ENCODE data around the gene PNPLA1. TPM values are rescaled to one million over a fixed set of nuclear protein-coding genes. Genes with fewer than 3 reads are reported as not detected.

The PNPLA1 gene
- total and polyA plus RNA-seq, 4 donors, result 0.20 to 0.27 TPM; not detected in 2

- Histone ChIP-seq H3K4me1 (ENCODE audit: control insufficient read depth, insufficient read depth, low read length) (no peaks in the 10 kb centered on the region), H3K36me3 (ENCODE audit: control insufficient read depth, insufficient read depth, low read length) (no peaks in the 10 kb centered on the region), H3K27me3 (ENCODE audit: control insufficient read depth, insufficient read depth, low read length) (no peaks in the 10 kb centered on the region), H3K9me3 (ENCODE audit: control insufficient read depth, insufficient read depth, low read length) (no peaks in the 10 kb centered on the region), H3K4me3 (ENCODE audit: low read depth, low read length) (no peak overlapping the region), H3K27ac (ENCODE audit: low read depth, low read length) (no peak overlapping the region)
- no peak for DNase-seq (ENCODE audit: low read depth in 4 of 6, low spot score in 6 of 6)
- 91% methylated on average over 12 of the region's 13 CpGs for WGBS (ENCODE audit: insufficient coverage)
Observed at GRCh38 chr6:36266913-36267644, 2.8 kb upstream of the PNPLA1 start.

- no peaks in the 10 kb centered on the region for H3K9me3 ChIP-seq (ENCODE audit: control insufficient read depth, insufficient read depth, low read length)
- WGBS (ENCODE audit: insufficient coverage), result 89% methylated on average over 3 of the region's 4 CpGs
- DNase-seq (ENCODE audit: low read depth in 4 of 6, low spot score in 6 of 6), result no peak
- no peaks in the 10 kb centered on the region for H3K27me3 ChIP-seq (ENCODE audit: control insufficient read depth, insufficient read depth, low read length)
- H3K4me3 ChIP-seq (ENCODE audit: low read depth, low read length), result no peak overlapping the region
- no peaks in the 10 kb centered on the region for H3K36me3 ChIP-seq (ENCODE audit: control insufficient read depth, insufficient read depth, low read length)
- no peaks in the 10 kb centered on the region for H3K4me1 ChIP-seq (ENCODE audit: control insufficient read depth, insufficient read depth, low read length)
- H3K27ac ChIP-seq (ENCODE audit: low read depth, low read length), result no peak overlapping the region
Observed at GRCh38 chr6:36267731-36268477, 2.0 kb upstream of the PNPLA1 start.

GRCh38 chr6:36268478-36269275 is 1.2 kb upstream of the PNPLA1 start:
- no peaks in the 10 kb centered on the region for H3K4me1 ChIP-seq (ENCODE audit: control insufficient read depth, insufficient read depth, low read length)
- no peak overlapping the region for H3K27ac ChIP-seq (ENCODE audit: low read depth, low read length)
- H3K27me3 ChIP-seq (ENCODE audit: control insufficient read depth, insufficient read depth, low read length), result no peaks in the 10 kb centered on the region
- no peaks in the 10 kb centered on the region for H3K36me3 ChIP-seq (ENCODE audit: control insufficient read depth, insufficient read depth, low read length)
- WGBS (ENCODE audit: insufficient coverage), result 87% methylated on average over 6 of the region's 12 CpGs
- H3K4me3 ChIP-seq (ENCODE audit: low read depth, low read length), result no peak overlapping the region
- no peak for DNase-seq (ENCODE audit: low read depth in 4 of 6, low spot score in 6 of 6)
- H3K9me3 ChIP-seq (ENCODE audit: control insufficient read depth, insufficient read depth, low read length), result no peaks in the 10 kb centered on the region

GRCh38 chr6:36272234-36272633 is 2.4 kb downstream of the PNPLA1 start:
- DNase-seq (ENCODE audit: low read depth in 4 of 6, low spot score in 6 of 6), result no peak
- no peak overlapping the region for H3K27ac ChIP-seq (ENCODE audit: low read depth, low read length)
- H3K9me3 ChIP-seq (ENCODE audit: control insufficient read depth, insufficient read depth, low read length), result no peaks in the 10 kb centered on the region
- H3K4me3 ChIP-seq (ENCODE audit: low read depth, low read length), result no peak overlapping the region
- H3K36me3 ChIP-seq (ENCODE audit: control insufficient read depth, insufficient read depth, low read length), result no peaks in the 10 kb centered on the region
- H3K4me1 ChIP-seq (ENCODE audit: control insufficient read depth, insufficient read depth, low read length), result no peaks in the 10 kb centered on the region
- H3K27me3 ChIP-seq (ENCODE audit: control insufficient read depth, insufficient read depth, low read length), result no peaks in the 10 kb centered on the region
- WGBS (ENCODE audit: insufficient coverage), result 76% methylated on average over 8 of the region's 8 CpGs

- no CpG with 5 or more reads among the region's 5 CpGs for WGBS (ENCODE audit: insufficient coverage)
- H3K27me3 ChIP-seq (ENCODE audit: control insufficient read depth, insufficient read depth, low read length), result no peaks in the 10 kb centered on the region
- no peaks in the 10 kb centered on the region for H3K9me3 ChIP-seq (ENCODE audit: control insufficient read depth, insufficient read depth, low read length)
- DNase-seq (ENCODE audit: low read depth in 4 of 6, low spot score in 6 of 6), result no peak
- no peaks in the 10 kb centered on the region for H3K4me1 ChIP-seq (ENCODE audit: control insufficient read depth, insufficient read depth, low read length)
- H3K4me3 ChIP-seq (ENCODE audit: low read depth, low read length), result no peak overlapping the region
- no peak overlapping the region for H3K27ac ChIP-seq (ENCODE audit: low read depth, low read length)
- H3K36me3 ChIP-seq (ENCODE audit: control insufficient read depth, insufficient read depth, low read length), result no peaks in the 10 kb centered on the region
Observed at GRCh38 chr6:36273067-36273466, 3.2 kb downstream of the PNPLA1 start.

- H3K9me3 ChIP-seq (ENCODE audit: control insufficient read depth, insufficient read depth, low read length), result no peaks in the 10 kb centered on the region
- H3K4me1 ChIP-seq (ENCODE audit: control insufficient read depth, insufficient read depth, low read length), result no peaks in the 10 kb centered on the region
- no peaks in the 10 kb centered on the region for H3K27me3 ChIP-seq (ENCODE audit: control insufficient read depth, insufficient read depth, low read length)
- no peak overlapping the region for H3K27ac ChIP-seq (ENCODE audit: low read depth, low read length)
- 49% methylated on average over 5 of the region's 15 CpGs for WGBS (ENCODE audit: insufficient coverage)
- H3K36me3 ChIP-seq (ENCODE audit: control insufficient read depth, insufficient read depth, low read length), result no peaks in the 10 kb centered on the region
- H3K4me3 ChIP-seq (ENCODE audit: low read depth, low read length), result no peak overlapping the region
- DNase-seq (ENCODE audit: low read depth in 4 of 6, low spot score in 6 of 6), result no peak
Observed at GRCh38 chr6:36273802-36274514, 4.1 kb downstream of the PNPLA1 start.

GRCh38 chr6:36276581-36277536 is 7.0 kb downstream of the PNPLA1 start:
- no peaks in the 10 kb centered on the region for H3K4me1 ChIP-seq (ENCODE audit: control insufficient read depth, insufficient read depth, low read length)
- no peaks in the 10 kb centered on the region for H3K27me3 ChIP-seq (ENCODE audit: control insufficient read depth, insufficient read depth, low read length)
- DNase-seq (ENCODE audit: low read depth in 4 of 6, low spot score in 6 of 6), result no peak
- no peaks in the 10 kb centered on the region for H3K36me3 ChIP-seq (ENCODE audit: control insufficient read depth, insufficient read depth, low read length)
- 84% methylated on average over 11 of the region's 13 CpGs for WGBS (ENCODE audit: insufficient coverage)
- no peak overlapping the region for H3K4me3 ChIP-seq (ENCODE audit: low read depth, low read length)
- H3K27ac ChIP-seq (ENCODE audit: low read depth, low read length), result no peak overlapping the region
- H3K9me3 ChIP-seq (ENCODE audit: control insufficient read depth, insufficient read depth, low read length), result no peaks in the 10 kb centered on the region

GRCh38 chr6:36277946-36278470 is 8.1 kb downstream of the PNPLA1 start:
- Histone ChIP-seq H3K9me3 (ENCODE audit: control insufficient read depth, insufficient read depth, low read length) (no peaks in the 10 kb centered on the region), H3K36me3 (ENCODE audit: control insufficient read depth, insufficient read depth, low read length) (no peaks in the 10 kb centered on the region), H3K4me3 (ENCODE audit: low read depth, low read length) (no peak overlapping the region), H3K27ac (ENCODE audit: low read depth, low read length) (no peak overlapping the region), H3K4me1 (ENCODE audit: control insufficient read depth, insufficient read depth, low read length) (no peaks in the 10 kb centered on the region), H3K27me3 (ENCODE audit: control insufficient read depth, insufficient read depth, low read length) (no peaks in the 10 kb centered on the region)
- DNase-seq (ENCODE audit: low read depth in 4 of 6, low spot score in 6 of 6), result no peak
- WGBS (ENCODE audit: insufficient coverage), result 100% methylated on average over 1 of the region's 2 CpGs
